ENCODE data around the gene MED13. TPM values are rescaled to one million over a fixed set of nuclear protein-coding genes. Genes with fewer than 3 reads are reported as not detected.

MED13 gene, protein sequence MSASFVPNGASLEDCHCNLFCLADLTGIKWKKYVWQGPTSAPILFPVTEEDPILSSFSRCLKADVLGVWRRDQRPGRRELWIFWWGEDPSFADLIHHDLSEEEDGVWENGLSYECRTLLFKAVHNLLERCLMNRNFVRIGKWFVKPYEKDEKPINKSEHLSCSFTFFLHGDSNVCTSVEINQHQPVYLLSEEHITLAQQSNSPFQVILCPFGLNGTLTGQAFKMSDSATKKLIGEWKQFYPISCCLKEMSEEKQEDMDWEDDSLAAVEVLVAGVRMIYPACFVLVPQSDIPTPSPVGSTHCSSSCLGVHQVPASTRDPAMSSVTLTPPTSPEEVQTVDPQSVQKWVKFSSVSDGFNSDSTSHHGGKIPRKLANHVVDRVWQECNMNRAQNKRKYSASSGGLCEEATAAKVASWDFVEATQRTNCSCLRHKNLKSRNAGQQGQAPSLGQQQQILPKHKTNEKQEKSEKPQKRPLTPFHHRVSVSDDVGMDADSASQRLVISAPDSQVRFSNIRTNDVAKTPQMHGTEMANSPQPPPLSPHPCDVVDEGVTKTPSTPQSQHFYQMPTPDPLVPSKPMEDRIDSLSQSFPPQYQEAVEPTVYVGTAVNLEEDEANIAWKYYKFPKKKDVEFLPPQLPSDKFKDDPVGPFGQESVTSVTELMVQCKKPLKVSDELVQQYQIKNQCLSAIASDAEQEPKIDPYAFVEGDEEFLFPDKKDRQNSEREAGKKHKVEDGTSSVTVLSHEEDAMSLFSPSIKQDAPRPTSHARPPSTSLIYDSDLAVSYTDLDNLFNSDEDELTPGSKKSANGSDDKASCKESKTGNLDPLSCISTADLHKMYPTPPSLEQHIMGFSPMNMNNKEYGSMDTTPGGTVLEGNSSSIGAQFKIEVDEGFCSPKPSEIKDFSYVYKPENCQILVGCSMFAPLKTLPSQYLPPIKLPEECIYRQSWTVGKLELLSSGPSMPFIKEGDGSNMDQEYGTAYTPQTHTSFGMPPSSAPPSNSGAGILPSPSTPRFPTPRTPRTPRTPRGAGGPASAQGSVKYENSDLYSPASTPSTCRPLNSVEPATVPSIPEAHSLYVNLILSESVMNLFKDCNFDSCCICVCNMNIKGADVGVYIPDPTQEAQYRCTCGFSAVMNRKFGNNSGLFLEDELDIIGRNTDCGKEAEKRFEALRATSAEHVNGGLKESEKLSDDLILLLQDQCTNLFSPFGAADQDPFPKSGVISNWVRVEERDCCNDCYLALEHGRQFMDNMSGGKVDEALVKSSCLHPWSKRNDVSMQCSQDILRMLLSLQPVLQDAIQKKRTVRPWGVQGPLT (N-terminal part only)
- 16.1 TPM for polyA plus RNA-seq (2013, experiment 1 of 2)
- 16.3 TPM for polyA plus RNA-seq (2013, experiment 2 of 2)

DNA sequence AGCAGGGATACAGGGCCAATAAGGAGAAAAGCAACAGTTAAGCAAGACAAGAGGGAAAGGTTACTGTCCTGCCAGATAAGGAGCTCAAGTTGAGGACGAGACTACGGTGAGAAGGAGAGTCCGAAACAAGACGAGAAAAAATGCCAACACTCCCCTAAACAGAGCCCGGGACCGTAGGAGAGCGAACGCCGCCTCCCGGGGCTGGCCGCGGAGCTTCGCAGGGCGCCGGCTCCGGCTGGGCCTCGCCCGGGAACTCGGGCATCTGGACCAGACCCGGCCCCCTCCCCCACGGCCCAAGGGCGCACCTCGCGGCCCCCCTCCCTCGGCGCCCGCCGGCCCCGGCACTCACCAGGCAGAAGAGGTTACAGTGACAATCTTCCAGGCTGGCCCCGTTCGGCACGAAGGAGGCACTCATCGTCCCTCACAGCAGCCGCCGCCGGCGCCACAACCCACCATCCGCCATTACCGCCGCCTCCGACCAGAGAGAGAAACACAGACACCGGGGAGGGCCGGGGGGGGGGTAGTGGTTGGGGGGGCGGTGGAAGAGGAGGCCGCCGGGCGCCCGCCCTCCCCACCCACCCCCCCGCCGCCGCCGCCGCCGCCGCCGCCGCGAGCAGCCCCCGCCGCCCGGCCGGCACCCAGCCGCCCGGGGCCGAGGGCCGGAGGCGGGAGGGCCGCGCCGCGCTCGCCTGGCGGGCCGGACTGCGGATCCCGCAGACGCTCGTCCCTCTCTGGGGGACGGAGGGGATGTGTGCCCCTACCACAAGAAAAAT lies at the start of gene MED13:
MED13 (minus strand) TSS at position 488 of the 773 bp plus-strand sequence; CDS start at position 415, 73 bp downstream.
- peak within 1 kb of the TSS; percentile 98 for H3K9ac ChIP-seq (ENCODE audit: low read depth, low read length, poor library complexity)
- H3K79me1 ChIP-seq (ENCODE audit: low read depth, low read length), result peaks cover 2% of the 10 kb centered on the region
- WGBS, 2 donors (ENCODE audit: extremely low coverage in 2 of 2, insufficient read length in 2 of 2, insufficient replicate concordance in 1 of 2), result no CpG with 5 or more reads among the region's 79 CpGs
- H3K27ac ChIP-seq (replicated peaks; ENCODE audit: low read length), result peak within 1 kb of the TSS; percentile 92
- peak within 1 kb of the TSS; percentile 100 for H3K18ac ChIP-seq (ENCODE audit: low read length)
- no peak within 1 kb of the TSS for H2BK15ac ChIP-seq (ENCODE audit: low read length)
- peak within 1 kb of the TSS; percentile 85 for H3K23ac ChIP-seq (ENCODE audit: low read depth, low read length, poor library complexity)
- H2BK12ac ChIP-seq (ENCODE audit: low read length), result no peak within 1 kb of the TSS
- no peaks in the 10 kb centered on the region for H3K4me1 ChIP-seq (ENCODE audit: control insufficient read depth in 2 of 2, insufficient read depth in 1 of 2, low read depth in 1 of 2, low read length in 2 of 2)
- peak within 1 kb of the TSS; percentile 60 for H3K4me2 ChIP-seq (ENCODE audit: insufficient read depth, low read length, poor library complexity, severe bottlenecking)
- peak within 1 kb of the TSS; percentile 99 for H2AFZ ChIP-seq (ENCODE audit: low read length)
- peaks cover 2 to 32% of the 10 kb centered on the region in 2 donors for H3K36me3 ChIP-seq (replicated peaks in 1 of 2; ENCODE audit: control insufficient read depth in 2 of 2, insufficient read depth in 2 of 2, low read length in 2 of 2)
- H2BK5ac ChIP-seq (ENCODE audit: low read length), result peak within 1 kb of the TSS; percentile 99
- no peak within 1 kb of the TSS for H3K4ac ChIP-seq (ENCODE audit: low read length)
- H3K27me3 ChIP-seq (ENCODE audit: control insufficient read depth in 3 of 3, insufficient read depth in 3 of 3, low read depth in 1 of 3, low read length in 3 of 3), result peaks cover 0 to 19% (median 0%) of the 10 kb centered on the region in 3 experiments
- peak; percentile 33 for DNase-seq (ENCODE audit: low spot score)
- H3K4me3 ChIP-seq (ENCODE audit: low read length in 2 of 2), result peak within 1 kb of the TSS; percentile 96 to 98
- H3K14ac ChIP-seq (ENCODE audit: low read length), result peak within 1 kb of the TSS; percentile 89
- peak within 1 kb of the TSS; percentile 87 for H2BK120ac ChIP-seq (ENCODE audit: low read depth, low read length)
- no peak within 1 kb of the TSS for H4K8ac ChIP-seq (ENCODE audit: low read depth, low read length)
- H2AK5ac ChIP-seq (ENCODE audit: low read depth, low read length), result peak within 1 kb of the TSS; percentile 81
- H3K9me3 ChIP-seq (replicated peaks in 1 of 2; ENCODE audit: control insufficient read depth in 2 of 2, insufficient read depth in 1 of 2, low read depth in 1 of 2, low read length in 2 of 2), result no peaks in the 10 kb centered on the region
- no peak within 1 kb of the TSS for H4K91ac ChIP-seq (ENCODE audit: low read depth, low read length, poor library complexity)

DNA sequence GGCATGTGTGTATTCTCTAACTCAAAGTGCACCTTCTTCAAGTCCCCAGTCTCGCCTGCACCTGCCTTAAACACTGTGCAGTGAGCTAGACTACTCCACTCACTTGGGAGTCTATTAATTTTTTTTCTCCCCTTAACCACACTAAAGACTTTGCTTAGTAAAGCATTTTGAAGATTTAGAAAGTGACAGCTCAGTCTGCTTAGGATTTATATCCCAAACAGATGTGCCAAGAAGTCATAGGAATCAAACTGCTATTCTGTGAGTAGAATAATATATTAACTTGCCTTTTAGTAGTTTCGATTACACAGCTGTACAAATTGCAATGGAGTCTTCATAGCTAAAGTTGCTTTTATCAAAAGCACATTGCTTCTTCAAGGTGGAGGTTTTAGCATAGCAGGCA lies 47.2 kb upstream of the MED13 start:
- Histone ChIP-seq H3K23ac (ENCODE audit: low read depth, low read length, poor library complexity) (no peak overlapping the region), H3K9ac (ENCODE audit: low read depth, low read length, poor library complexity) (no peak overlapping the region), H2AK5ac (ENCODE audit: low read depth, low read length) (no peak overlapping the region), H3K14ac (ENCODE audit: low read length) (no peak overlapping the region), H2BK5ac (ENCODE audit: low read length) (no peak overlapping the region), H3K18ac (ENCODE audit: low read length) (no peak overlapping the region), H4K8ac (ENCODE audit: low read depth, low read length) (no peak overlapping the region), H3K79me1 (ENCODE audit: low read depth, low read length) (no peaks in the 10 kb centered on the region), H3K4me2 (ENCODE audit: insufficient read depth, low read length, poor library complexity, severe bottlenecking) (no peak overlapping the region), H2BK15ac (ENCODE audit: low read length) (no peak overlapping the region), H4K91ac (ENCODE audit: low read depth, low read length, poor library complexity) (no peak overlapping the region), H3K4me1 (ENCODE audit: control insufficient read depth in 2 of 2, insufficient read depth in 1 of 2, low read depth in 1 of 2, low read length in 2 of 2) (no peaks in the 10 kb centered on the region), H2BK120ac (ENCODE audit: low read depth, low read length) (no peak overlapping the region), H2BK12ac (ENCODE audit: low read length) (no peak overlapping the region), H3K27ac (replicated peaks; ENCODE audit: low read length) (no peak overlapping the region), H3K4ac (ENCODE audit: low read length) (no peak overlapping the region), H3K4me3 (ENCODE audit: low read length in 2 of 2) (no peak overlapping the region), H3K36me3 (replicated peaks in 1 of 2; ENCODE audit: control insufficient read depth in 2 of 2, insufficient read depth in 2 of 2, low read length in 2 of 2) (no peaks in the 10 kb centered on the region), H3K27me3 (ENCODE audit: control insufficient read depth in 3 of 3, insufficient read depth in 3 of 3, low read depth in 1 of 3, low read length in 3 of 3) (no peaks in the 10 kb centered on the region), H3K9me3 (replicated peaks in 1 of 2; ENCODE audit: control insufficient read depth in 2 of 2, insufficient read depth in 1 of 2, low read depth in 1 of 2, low read length in 2 of 2) (no peaks in the 10 kb centered on the region), H2AFZ (ENCODE audit: low read length) (no peak overlapping the region)
- no peak for DNase-seq (ENCODE audit: low spot score)
- no CpG with 5 or more reads among the region's 2 CpGs for WGBS, 2 donors (ENCODE audit: extremely low coverage in 2 of 2, insufficient read length in 2 of 2, insufficient replicate concordance in 1 of 2)

DNA sequence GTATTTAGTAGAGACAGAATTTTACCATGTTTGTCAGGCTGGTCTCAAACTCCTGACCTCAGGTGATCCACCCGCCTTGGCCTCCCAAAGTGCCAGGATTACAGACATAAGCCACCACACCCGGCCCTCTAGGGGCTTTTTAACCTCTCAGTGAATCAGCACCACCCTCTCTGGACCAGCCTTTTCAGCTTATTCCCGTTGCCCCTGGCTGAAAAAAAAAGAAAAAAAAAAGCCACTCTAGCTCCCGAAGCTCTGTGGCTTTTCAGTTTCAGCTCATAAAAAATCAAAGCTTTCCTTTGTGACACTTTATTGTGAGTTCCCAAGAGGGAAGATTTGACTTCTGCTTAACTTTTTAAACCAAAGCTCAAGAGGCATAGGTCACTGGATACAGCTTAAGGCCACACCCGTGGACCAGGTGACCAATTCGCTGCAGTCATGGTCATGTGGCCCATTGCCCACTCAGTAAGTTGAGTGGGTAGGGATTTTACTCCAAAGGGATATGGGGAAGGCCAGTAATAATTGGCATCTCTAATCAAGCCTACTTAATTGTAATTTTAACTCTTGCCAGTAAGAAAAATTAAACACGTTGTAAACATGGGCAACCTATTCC lies 46.6 kb upstream of the MED13 start:
- H3K79me1 ChIP-seq (ENCODE audit: low read depth, low read length), result no peaks in the 10 kb centered on the region
- no peaks in the 10 kb centered on the region for H3K36me3 ChIP-seq (replicated peaks in 1 of 2; ENCODE audit: control insufficient read depth in 2 of 2, insufficient read depth in 2 of 2, low read length in 2 of 2)
- no peaks in the 10 kb centered on the region for H3K27me3 ChIP-seq (ENCODE audit: control insufficient read depth in 3 of 3, insufficient read depth in 3 of 3, low read depth in 1 of 3, low read length in 3 of 3)
- no peak overlapping the region for H2BK5ac ChIP-seq (ENCODE audit: low read length)
- H3K18ac ChIP-seq (ENCODE audit: low read length), result no peak overlapping the region
- H4K91ac ChIP-seq (ENCODE audit: low read depth, low read length, poor library complexity), result no peak overlapping the region
- H2BK15ac ChIP-seq (ENCODE audit: low read length), result no peak overlapping the region
- no peak overlapping the region for H3K4me2 ChIP-seq (ENCODE audit: insufficient read depth, low read length, poor library complexity, severe bottlenecking)
- H2BK12ac ChIP-seq (ENCODE audit: low read length), result no peak overlapping the region
- H3K9me3 ChIP-seq (replicated peaks in 1 of 2; ENCODE audit: control insufficient read depth in 2 of 2, insufficient read depth in 1 of 2, low read depth in 1 of 2, low read length in 2 of 2), result no peaks in the 10 kb centered on the region
- no CpG with 5 or more reads among the region's 7 CpGs for WGBS, 2 donors (ENCODE audit: extremely low coverage in 2 of 2, insufficient read length in 2 of 2, insufficient replicate concordance in 1 of 2)
- no peak overlapping the region for H2AK5ac ChIP-seq (ENCODE audit: low read depth, low read length)
- no peak overlapping the region for H3K9ac ChIP-seq (ENCODE audit: low read depth, low read length, poor library complexity)
- no peak overlapping the region for H2AFZ ChIP-seq (ENCODE audit: low read length)
- DNase-seq (ENCODE audit: low spot score), result no peak
- no peak overlapping the region for H2BK120ac ChIP-seq (ENCODE audit: low read depth, low read length)
- no peak overlapping the region for H3K4me3 ChIP-seq (ENCODE audit: low read length in 2 of 2)
- no peak overlapping the region for H3K23ac ChIP-seq (ENCODE audit: low read depth, low read length, poor library complexity)
- no peak overlapping the region for H3K27ac ChIP-seq (replicated peaks; ENCODE audit: low read length)
- H3K4ac ChIP-seq (ENCODE audit: low read length), result no peak overlapping the region
- no peak overlapping the region for H4K8ac ChIP-seq (ENCODE audit: low read depth, low read length)
- no peaks in the 10 kb centered on the region for H3K4me1 ChIP-seq (ENCODE audit: control insufficient read depth in 2 of 2, insufficient read depth in 1 of 2, low read depth in 1 of 2, low read length in 2 of 2)
- H3K14ac ChIP-seq (ENCODE audit: low read length), result no peak overlapping the region
